NCI-H2171 treated with DMSO at 0.1 percent for 48 hours (cell line): ENCODE data around the gene OR13C4.
"Not testable (repeated sequence)": the region's sequence is repeated elsewhere in the genome, so short reads cannot be mapped to it uniquely, and the experiment has no call there.

Source experiments
- DNase-seq: peaks from one replicate; lab custom pipeline; 2025; lab: John Stamatoyannopoulos, UW

Gene OR13C4

DNA sequence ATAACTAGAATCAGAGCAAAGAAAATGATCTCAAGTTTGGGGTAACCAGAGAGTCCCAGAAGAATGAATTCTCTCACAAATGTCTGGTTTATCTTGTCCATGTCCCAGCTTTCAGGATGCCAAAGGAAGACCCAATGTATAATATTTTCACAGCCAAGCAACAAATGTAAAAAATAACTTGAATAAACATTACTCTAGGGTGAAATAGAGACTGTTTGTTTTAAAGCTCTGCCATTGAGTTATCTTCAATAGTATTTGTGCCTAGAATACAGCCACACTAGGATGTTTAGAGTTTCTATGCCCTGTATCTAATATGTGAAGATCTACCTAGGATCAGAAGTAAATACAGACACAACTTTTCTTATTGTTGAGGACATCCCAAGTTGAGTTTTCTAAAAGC is at the start of gene OR13C4:
Gene OR13C4 (minus strand): TSS at position 101 of the 400 bp plus-strand sequence. CDS start 0 bp downstream, at position 101.
- no peak for DNase-seq

DNA sequence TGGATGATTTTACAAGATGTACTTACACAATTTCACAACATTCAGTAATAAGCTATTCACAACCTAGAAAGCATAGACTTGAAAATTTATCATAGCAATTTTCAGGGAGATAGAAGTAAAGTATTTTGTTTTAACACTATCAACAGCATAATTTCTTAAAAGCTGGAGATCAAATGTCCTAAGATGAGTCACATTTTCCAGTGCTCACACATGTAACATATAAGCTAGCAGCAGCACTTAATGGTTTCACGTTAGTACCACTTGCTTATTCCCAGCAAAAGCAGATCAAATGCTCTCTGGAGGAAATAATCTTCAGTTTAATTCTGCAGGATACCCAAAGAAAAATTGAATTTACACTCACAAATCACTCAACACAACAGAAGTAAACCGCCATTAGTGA is 48.4 kb upstream of the OR13C4 start:
- DNase-seq = no peak

DNA sequence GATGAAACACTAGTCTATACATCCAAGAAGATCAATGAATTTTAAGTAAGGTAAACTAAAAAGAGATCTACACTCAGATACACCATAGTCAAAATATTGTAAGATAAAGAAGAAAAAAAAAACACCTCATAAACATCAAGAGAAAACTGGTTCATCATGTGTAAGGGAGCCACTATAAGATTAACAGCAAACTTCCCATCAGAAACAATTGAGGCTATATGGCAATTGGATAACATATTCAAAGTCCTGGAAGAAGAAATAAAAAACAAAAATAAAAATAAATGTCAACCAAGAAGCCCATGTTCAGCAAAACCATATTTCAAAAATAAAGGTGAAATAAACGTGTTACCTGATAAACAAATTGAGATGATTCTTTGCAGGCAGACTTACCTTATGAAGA is 45.6 kb upstream of the OR13C4 start:
- no peak for DNase-seq

DNA sequence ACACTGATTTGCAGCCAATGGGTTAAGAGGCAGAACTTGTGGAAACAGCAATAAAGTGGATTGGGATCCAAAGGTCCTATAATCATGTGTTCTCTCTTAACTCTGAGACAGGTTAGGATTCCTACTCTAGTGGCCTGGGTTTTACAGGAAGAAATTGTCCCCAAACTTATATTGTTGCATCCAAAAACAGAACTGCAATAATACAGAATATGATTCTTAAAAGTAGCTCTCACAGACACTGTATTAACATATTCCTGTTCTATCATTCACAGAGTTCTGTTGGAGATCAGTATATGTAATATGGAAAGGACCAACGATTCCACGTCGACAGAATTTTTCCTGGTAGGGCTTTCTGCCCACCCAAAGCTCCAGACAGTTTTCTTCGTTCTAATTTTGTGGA is 41.9 kb upstream of the OR13C4 start, which contains the start of gene OR13C8:
Gene OR13C8 (plus strand): TSS at position 301 of the 400 bp plus-strand sequence. CDS start 0 bp downstream, at position 301.
- no peak for DNase-seq

DNA sequence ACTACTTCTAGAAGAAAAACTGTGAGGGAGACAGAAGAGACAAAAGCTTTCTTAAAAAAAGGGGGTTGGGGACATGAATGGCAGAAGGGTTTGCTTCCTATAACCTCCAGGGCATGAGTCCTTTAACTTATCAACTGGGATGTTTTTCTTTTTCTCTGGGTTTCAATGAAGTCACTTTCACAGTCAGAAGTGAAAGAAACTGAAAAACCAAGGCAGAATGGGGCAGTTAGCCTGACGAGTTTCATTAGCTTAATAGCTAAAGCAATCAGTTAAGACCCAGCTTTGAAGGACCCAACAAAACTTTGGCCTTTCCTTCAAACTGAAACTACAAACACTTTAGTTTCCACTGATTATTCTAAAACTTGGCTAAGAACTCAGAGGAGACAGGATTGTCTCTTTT is 37.3 kb upstream of the OR13C4 start:
- DNase-seq = no peak

DNA sequence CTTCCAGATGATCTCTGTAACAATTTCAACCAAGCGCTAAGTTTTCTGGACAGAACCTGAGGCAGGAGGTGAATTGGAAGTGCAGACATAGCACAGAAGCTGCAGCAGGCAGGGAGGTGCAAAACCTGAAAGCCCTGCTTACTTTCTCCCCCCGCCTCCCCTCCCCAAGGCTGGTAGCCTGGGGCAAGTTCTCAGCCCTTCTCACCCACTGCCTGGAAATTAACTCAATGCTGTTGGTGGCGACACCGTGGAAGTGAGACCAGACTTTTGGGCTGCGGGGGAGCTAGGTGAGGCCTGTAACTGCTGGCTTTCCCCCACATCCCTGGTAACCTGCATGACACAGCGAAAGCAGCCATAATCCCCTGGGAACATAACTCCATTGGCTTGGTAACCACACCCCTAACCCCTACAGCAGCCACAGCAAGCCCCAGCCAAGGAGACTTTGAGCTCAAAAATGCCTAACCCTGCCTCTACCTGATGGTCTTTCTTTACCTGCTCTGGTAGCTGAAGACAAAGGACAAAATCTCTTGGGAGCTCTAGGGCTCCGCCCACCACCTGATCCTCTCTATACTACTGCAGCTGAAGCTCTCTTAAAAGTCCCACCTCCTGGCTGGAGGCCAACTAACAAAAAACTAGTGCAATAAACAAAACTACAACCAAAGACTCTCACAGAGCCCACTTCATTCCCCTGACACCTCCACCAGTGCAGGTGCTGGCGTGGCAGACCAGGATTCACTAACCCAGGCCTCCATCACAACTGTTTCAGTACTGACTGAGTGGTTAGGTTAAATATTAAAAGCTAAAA is 30.0 kb upstream of the OR13C4 start:
- DNase-seq = peak; percentile 62

DNA sequence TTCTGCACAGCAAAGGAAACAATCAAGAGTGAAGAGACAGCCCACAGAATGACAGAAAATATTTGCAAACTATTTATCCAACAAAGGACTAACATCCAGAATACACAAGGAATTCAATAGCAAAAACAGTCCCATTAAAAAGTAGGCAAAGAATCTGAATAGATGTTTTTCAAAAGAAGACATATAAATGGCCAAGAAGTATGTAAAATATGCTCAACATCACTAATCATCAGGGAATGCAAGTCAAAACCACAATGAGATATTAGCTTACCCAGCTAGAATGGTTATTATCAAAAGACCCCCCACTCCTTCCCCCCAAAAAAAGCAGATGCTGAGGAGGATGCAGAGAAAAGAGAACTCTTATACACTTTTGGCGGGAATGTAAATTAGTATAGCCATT is 28.5 kb upstream of the OR13C4 start:
- no peak for DNase-seq

DNA sequence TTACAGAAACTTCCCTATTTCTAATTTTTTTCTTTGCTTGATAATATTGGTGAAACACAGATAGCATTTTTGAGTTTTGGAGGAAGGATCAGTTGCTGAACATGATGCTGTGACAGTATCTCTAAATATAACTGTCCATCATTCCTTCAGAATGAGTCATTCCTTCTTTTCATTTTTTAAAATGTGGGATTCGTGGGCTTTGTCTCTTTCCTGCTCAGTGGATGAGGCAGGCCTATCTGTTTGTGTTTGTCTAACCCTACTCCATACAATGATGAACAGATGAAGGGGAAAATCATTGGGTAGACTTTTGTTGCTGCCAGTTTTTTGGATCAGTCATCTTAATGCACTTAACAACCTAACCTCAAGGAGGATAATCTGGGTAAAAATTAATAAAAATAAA is 26.3 kb upstream of the OR13C4 start:
- no peak for DNase-seq

DNA sequence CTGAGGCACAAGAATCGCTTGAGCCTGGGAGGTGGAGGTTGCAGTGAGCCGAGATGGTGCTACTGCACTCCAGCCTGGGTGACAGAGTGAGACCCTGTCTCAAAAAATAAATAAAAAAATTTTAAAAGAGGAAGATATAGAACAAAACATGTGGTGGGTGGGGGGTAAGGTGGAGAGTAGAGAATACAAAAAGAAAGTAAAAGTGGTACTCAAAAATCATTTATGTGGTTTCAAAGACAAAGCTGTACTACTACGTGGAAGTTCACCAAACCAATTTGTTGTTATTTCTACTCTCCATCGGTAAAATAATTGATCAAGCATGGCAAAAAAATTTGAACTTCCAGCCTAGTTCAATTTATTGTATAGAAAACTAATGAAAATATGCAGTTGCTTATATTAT is 17.6 kb upstream of the OR13C4 start:
- no peak for DNase-seq

DNA sequence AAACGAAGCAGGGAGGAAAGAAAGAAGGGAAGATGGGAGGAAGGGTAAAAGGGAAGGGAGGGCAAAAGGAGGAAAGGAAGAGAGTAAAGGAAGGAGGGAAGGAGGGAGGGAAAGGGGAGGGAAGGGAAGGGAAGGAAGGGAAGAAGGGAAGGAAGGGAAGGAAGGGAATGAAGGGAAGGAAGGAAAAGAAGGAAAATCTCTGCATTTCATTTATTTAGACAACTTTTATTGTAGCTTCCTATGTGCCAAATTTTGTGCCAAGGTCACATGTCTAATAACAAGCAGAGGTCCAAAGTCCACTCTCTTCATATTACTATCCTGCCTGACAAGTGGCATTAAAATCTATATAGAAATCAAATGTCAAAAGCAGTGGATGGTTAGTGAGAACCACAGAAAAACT is 12.3 kb upstream of the OR13C4 start:
- DNase-seq = no peak

DNA sequence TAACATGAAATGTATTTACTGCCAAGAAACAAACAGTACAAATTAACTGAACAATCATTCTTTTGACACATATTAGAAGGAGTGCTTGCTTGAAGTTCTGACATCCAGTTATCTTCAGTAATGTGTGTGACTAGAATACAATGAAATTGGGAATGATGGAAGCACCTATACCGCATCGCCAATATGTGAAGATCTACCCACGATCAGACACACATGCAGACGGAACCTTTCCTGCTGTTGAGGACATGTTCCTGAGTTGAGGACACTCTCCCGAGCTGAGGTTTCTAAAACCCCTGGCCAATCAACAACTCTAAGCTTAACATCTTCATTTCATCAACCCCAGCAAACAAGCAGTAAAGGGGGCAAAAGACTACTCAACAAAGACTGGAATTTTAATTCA is 9.7 kb upstream of the OR13C4 start, which contains the start of gene OR13C3:
Gene OR13C3 (minus strand): TSS at position 101 of the 400 bp plus-strand sequence. CDS start 133 bp downstream, outside the sequence.
- no peak for DNase-seq

DNA sequence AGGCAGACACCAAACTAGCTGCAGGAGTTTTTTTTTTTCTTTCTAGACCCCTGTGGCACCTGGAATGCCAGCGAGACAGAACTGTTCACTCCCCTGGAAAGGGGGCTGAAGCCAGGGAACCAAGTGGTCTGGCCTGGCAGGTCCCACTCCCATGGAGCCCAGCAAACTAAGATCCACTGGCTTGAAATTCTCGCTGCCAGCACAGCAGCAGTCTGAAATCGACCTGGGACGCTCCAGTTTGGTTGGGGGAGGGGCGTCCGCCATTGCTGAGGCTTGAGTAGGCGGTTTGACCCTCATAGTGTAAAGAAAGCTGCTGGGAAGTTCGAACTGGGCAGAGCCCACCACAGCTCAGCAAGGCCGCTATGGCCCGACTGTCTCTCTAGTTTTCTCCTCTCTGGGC is 6.8 kb downstream of the OR13C4 start:
- not testable (repeated sequence) for DNase-seq

DNA sequence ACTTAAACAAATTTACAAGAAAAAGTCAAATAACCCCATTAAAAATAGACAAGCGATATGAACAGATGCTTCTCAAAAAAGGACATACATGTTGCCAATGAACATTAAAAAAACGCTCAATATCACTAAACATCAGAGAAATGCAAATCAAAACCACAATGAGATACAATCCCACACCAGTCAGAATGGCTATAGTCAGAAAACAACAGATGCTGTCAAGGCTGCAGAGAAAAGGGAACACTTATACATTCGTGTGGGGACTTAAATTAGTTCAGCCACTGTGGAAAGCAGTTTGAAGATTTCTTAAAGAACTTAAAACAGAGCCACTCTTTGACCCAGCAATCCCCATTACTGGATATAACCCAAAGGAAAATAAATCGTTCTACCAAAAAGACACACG is 12.1 kb downstream of the OR13C4 start:
- DNase-seq = no peak

DNA sequence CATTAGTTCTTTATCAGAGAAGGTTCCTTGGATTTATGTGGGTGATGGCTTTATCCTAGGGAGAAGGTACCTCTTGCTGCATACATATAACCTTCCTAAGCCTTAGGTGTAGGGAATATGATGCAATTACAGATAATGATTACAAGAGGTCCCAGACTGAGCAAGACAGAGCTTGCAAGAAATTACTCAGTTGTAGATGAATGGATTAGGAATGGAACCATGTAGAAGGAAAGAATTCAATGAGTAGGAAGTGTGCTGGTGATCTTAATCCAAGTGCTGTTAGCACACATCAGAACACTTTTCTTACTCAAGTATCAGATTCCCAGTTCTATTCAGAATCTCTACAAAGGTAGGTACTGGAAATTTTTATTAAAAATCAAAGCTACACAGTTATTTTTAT is 20.4 kb downstream of the OR13C4 start:
- no peak for DNase-seq

DNA sequence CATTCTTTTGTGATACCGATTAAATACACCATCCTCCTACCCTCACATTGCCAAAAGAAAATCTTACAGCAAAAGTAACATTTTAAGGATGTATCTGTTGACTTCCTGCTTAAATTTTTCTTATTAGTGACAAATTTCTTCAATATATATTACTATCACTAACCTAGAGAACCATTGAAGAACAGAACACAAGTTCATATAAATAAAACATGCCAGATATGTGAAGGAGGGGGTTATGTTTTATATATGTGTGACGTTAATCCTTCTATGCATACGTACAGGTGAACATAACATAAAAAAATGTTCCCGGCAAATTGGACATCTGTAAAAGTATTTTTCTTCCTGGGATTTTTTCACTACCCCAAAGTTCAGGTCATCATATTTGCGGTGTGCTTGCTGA is 23.0 kb downstream of the OR13C4 start, which contains the start of gene OR13F1:
Gene OR13F1 (plus strand): TSS at position 301 of the 400 bp plus-strand sequence. CDS start 0 bp downstream, at position 301.
- no peak for DNase-seq

DNA sequence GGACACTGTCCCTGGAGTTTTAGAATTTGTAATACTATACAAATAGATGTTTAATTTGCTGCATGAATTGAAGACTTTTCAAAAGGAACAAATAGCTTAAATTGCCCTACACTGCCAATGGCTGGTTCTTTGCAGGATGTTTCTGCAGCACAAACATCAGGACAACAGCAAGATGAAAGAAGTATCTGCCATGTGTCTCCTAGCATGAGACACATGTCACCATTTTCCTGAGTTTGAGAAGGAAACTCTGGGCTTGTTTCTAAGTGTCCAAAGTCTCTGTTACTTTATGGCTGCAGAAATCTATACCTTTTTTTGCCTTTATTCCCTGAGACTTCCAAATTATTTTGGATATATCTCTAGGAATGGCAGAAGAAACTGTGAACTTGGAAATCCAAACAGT is 23.6 kb downstream of the OR13C4 start:
- no peak for DNase-seq

DNA sequence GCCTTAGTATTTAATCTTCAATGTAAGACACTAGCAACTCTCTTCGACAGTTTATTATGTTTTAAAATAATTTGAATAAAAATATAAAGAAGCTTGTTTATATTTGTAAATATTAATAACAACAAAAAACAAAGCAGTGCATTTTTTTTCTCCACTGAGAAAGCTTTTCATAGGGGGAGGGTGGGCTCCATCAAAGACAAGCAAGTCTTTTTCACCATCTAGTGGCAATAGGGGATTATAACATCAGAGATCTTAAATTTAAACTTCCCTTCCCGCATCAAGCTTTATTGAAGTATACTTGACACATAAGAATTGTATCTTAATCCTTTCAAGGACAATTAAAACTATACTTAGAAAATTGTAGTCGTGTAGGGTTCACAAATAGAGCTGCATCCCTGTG is 32.2 kb downstream of the OR13C4 start:
- DNase-seq = peak; percentile 48

DNA sequence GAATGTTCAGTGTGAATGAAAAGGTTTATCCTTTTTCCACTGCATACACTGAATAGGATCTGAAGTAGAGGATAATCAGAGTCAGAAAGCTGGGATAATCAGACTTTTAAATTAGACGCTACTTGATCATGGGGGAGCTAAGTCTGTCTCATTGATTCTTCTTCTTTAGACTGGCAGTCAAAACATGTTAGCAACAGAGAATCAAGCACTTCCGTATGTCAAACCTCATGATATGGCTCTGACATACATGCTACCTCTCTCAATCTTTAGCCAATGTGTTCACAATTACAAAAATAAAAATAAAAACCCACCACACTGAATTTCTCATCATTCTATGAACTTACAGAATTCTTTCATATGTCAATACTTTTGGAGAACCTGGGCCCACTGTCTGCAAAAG is 42.0 kb downstream of the OR13C4 start:
- DNase-seq = no peak

DNA sequence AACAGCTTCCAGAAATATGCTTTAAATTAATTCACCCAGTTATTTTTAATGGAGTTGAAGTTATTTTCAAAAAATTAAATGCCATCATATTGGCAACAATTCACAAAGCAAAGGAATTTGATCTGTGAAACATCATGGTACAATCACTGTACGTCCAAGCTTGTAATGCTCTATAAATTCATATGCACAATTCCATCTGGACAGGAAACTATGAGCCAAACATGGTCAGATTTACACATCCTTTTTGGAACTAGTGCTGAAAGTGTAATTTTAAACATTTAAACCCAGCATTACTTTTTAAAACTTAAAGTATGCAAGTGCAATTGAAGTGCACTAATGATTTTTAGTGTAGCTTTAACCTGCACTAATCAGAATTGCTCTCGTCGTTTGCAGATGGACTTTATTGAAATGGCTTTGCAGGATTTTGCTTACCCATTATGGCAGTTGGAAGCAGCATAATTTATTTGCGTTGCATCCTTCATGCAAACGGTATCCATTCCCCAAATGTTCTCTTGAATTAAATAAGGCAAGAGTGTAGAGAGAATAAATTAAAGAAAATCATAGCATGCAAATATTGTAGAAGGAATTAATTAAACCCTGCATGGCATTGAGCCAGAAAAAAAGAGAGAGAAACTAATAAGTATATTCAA is 44.0 kb downstream of the OR13C4 start:
- DNase-seq = no peak
